Ishikawa (cell line): Measurements from ENCODE around the gene RNASE7.

Source experiments
- CEBPB ChIP-seq: IDR thresholded peaks from 2 replicates; pipeline ENCODE4 v1.6.1; 2012
- CREB1 ChIP-seq: IDR thresholded peaks from 2 replicates; pipeline ENCODE4 v1.6.1; 2012; ENCODE audit warnings: low read depth
- EGR1 ChIP-seq: IDR thresholded peaks from 2 replicates; pipeline ENCODE4 v1.6.1; 2012
- EP300 ChIP-seq: IDR thresholded peaks from 2 replicates; pipeline ENCODE4 v1.6.1; 2012; ENCODE audit warnings: borderline replicate concordance
- FOXM1 ChIP-seq: IDR thresholded peaks from 2 replicates; pipeline ENCODE4 v1.6.1; 2012; ENCODE audit warnings: low read depth, borderline replicate concordance
- MAX ChIP-seq: IDR thresholded peaks from 2 replicates; pipeline ENCODE4 v1.6.1; 2012
- NFIC ChIP-seq: IDR thresholded peaks from 2 replicates; pipeline ENCODE4 v1.6.1; 2012
- RAD21 ChIP-seq: IDR thresholded peaks from 2 replicates; pipeline ENCODE4 v1.6.1; 2012; ENCODE audit warnings: low read depth
- REST ChIP-seq: IDR thresholded peaks from 2 replicates; pipeline ENCODE4 v1.6.1; 2012; ENCODE audit warnings: low read depth, mild to moderate bottlenecking
- TAF1 ChIP-seq: IDR thresholded peaks from 2 replicates; pipeline ENCODE4 v1.6.1; 2012; ENCODE audit warnings: low read depth, mild to moderate bottlenecking
- TCF12 ChIP-seq: IDR thresholded peaks from 2 replicates; pipeline ENCODE4 v1.6.1; 2012; ENCODE audit warnings: low read depth
- TEAD4 ChIP-seq: IDR thresholded peaks from 2 replicates; pipeline ENCODE4 v1.6.1; 2012
- USF1 ChIP-seq: IDR thresholded peaks from 2 replicates; pipeline ENCODE4 v1.6.1; 2012
- YY1 ChIP-seq: IDR thresholded peaks from 2 replicates; pipeline ENCODE4 v1.6.1; 2012; ENCODE audit warnings: low read depth
- ZBTB7A ChIP-seq: IDR thresholded peaks from 2 replicates; pipeline ENCODE4 v1.6.1; 2012; ENCODE audit warnings: low read depth

Gene RNASE7

GRCh38 chr14:21041676-21042433, at the start of gene RNASE7:
RNASE7 (plus strand) TSS chr14:21042362; CDS start chr14:21042993, 631 bp downstream.
- TF ChIP-seq YY1 (no peak), TEAD4 (no peak), ZBTB7A (no peak), USF1 (no peak), EP300 (no peak), EGR1 (no peak), CEBPB (no peak), MAX (no peak), TCF12 (no peak), CREB1 (no peak), NFIC (no peak), REST (no peak), RAD21 (no peak), TAF1 (no peak), FOXM1 (no peak)

- TF ChIP-seq EGR1: no peak
Measured at GRCh38 chr14:20996521-20996920, 45.6 kb upstream of the RNASE7 start.

GRCh38 chr14:20997115-20997514, 45.0 kb upstream of the RNASE7 start:
- TF ChIP-seq TEAD4 (no peak), USF1 (no peak), EP300 (no peak), TCF12 (no peak), TAF1 (no peak), REST (no peak), YY1 (no peak), FOXM1 (no peak), RAD21 (no peak), NFIC (no peak)

- TF ChIP-seq ZBTB7A (no peak), TCF12 (no peak), TEAD4 (no peak), MAX (no peak), NFIC (no peak), REST (no peak), EGR1 (no peak), TAF1 (no peak), USF1 (no peak), FOXM1 (no peak), CEBPB (no peak)
Measured at GRCh38 chr14:20997564-20997963, 44.6 kb upstream of the RNASE7 start.
